ENCODE data around the gene UNC45A.
A peak's percentile ranks its signal among the peaks of the same experiment; 100 is the strongest.

GRCh38 chr15:90931828-90932659 lies 3.0 kb upstream of the UNC45A start, which contains the start of gene HDDC3:
- TF ChIP-seq CTCF (IDR thresholded peaks at IDR 0.05) = peak; percentile 67 to 97 (median 94)
- peak; percentile 63 to 90 for TF ChIP-seq POLR2A (IDR thresholded peaks at IDR 0.05)
